Measurements from ENCODE around the gene UVSSA.

DNA sequence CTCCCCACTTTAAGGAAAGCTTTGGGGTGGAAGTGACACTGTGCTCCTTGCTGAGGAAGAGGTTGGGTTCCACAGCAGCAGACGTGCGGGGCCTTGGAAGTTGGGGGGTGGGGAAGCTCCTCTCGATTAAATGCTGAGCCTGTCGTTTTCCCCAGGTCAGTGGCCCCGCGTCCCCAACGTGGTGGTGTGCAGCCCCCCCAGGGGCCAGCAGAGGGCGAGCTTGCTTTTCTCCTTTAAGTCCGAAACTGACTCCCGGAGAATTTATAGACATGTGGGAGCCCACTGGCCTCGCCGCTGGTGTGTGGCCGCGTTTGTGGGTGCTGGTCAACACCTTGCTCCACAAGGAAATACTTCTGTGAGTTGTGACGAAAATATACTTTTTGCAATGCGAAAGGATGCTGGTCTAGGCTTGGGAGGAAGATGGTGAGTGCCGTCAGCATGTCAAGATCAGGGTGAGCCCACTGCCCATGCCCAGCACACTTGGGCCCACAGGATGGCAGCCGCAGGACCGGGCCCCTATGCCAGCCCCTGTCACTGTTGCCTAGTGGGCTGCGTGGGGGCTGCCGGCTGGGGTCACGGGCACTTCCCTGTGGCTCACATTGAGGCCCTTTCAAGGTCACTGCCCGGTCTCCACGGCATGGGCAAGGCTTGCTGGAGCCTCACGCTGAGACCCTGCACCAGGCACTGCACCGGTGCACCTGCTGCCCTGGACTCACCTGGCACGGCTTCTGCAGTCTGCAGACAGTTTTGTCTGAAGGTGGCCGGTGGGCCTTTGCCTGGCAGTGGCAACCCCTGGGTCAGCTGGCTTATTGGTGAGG, 9.4 kb downstream of the UVSSA start:
- TF ChIP-seq EP300 (IDR thresholded peaks at IDR 0.05) (no peak), POLR2AphosphoS5 (IDR thresholded peaks at IDR 0.05) (no peak)
- TF ChIP-seq, protein P1, sequence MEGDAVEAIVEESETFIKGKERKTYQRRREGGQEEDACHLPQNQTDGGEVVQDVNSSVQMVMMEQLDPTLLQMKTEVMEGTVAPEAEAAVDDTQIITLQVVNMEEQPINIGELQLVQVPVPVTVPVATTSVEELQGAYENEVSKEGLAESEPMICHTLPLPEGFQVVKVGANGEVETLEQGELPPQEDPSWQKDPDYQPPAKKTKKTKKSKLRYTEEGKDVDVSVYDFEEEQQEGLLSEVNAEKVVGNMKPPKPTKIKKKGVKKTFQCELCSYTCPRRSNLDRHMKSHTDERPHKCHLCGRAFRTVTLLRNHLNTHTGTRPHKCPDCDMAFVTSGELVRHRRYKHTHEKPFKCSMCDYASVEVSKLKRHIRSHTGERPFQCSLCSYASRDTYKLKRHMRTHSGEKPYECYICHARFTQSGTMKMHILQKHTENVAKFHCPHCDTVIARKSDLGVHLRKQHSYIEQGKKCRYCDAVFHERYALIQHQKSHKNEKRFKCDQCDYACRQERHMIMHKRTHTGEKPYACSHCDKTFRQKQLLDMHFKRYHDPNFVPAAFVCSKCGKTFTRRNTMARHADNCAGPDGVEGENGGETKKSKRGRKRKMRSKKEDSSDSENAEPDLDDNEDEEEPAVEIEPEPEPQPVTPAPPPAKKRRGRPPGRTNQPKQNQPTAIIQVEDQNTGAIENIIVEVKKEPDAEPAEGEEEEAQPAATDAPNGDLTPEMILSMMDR (IDR thresholded peaks at IDR 0.05) = peak; percentile 27 to 81 (median 64)

All from sigmoid colon (tissue), 4 donors.